HG03442 (cell line): ENCODE measurements around the gene IER3IP1.
"Not testable (repeated sequence)": the region's sequence is repeated elsewhere in the genome, so short reads cannot be mapped to it uniquely, and the experiment has no call there.

Experiments used
- ATAC-seq: cut with Tn5 transposase; IDR thresholded peaks from one replicate; pipeline ENCODE4 v1.9.1; 2021; ENCODE audit warnings: mild to moderate bottlenecking, moderate library complexity; ENCODE audit not compliant: unreplicated experiment

IER3IP1 gene

DNA sequence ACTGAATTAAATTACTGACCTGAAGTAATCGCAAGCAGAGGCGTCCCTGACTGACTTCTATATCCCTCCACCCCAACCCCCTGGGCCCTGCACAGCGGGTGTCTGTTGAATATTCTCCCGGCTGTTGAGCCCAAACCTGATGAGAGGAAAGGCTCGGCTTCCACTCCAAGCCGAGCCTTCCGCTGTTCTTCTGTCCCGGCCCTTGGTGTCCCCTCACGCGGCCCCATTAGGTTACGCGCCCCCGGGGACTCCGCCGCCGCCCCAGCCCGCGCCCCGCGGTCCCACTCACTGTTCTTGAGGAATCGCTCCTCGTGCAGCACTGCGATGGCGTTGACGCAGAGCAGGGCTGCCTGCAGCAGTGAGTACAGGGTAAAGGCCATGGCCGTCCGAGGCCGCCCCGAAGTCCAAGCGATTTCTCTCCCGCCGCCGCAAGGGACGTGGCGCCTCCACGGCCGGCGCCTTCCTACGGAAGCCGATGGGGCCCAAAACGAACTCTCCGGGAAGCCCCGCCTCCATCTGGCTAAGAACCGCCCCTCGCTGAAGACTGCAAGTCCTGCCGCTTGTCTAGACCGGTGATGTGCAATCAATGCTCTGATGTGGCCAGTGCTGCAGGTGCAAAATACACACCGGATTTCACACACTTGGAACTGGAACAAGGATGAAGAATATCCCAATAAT lies at the start of gene IER3IP1:
Gene IER3IP1 (minus strand): TSS at position 467 of the 678 bp plus-strand sequence. CDS start 87 bp downstream, at position 380.
- peak; percentile 78 for ATAC-seq

DNA sequence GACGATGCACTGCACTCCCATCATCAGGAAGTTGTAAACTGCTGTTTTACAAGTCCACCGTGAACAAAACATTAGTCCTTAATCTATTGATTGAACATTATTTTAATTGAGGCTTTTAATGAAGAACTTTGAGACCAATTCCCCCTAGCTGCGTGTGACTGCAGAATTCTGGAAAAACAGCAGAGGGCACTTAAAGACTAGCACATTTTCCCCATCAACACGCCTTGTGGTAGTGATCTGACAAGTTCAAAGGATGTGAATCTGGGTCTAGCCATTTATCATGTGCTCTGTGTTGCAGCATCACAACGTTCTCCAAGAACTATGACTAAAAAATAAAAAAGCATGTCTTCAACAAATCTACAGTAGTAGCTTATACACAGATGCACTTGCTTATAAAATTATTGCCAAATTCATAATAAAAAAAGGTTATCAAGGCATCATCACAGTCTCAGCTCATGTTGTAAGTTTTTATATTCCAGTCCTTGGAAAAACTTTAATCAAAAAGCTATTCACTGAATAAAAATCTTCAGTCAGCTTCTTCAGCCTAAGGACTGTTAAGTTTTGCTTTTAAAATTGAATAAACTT lies 39.5 kb upstream of the IER3IP1 start:
- ATAC-seq, result no peak

DNA sequence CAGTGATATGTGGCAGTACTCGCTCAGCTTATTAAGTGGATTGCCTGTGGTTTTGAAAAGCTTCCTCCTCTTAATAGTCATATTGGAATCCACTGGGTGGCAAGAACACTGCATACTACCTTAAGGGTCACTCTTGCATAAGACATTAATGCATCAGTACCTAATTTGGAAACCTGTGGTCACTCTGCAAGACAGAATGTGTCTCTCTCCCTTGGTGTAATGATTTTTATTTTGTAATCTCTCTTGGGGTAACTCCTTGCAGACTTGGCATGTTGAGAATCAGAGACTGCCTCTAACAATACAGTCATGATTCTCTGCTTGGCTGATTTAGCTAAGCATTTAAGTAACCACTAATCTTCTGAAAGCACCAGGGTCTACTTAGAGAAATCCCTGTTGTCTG lies 33.0 kb upstream of the IER3IP1 start:
- no peak for ATAC-seq

DNA sequence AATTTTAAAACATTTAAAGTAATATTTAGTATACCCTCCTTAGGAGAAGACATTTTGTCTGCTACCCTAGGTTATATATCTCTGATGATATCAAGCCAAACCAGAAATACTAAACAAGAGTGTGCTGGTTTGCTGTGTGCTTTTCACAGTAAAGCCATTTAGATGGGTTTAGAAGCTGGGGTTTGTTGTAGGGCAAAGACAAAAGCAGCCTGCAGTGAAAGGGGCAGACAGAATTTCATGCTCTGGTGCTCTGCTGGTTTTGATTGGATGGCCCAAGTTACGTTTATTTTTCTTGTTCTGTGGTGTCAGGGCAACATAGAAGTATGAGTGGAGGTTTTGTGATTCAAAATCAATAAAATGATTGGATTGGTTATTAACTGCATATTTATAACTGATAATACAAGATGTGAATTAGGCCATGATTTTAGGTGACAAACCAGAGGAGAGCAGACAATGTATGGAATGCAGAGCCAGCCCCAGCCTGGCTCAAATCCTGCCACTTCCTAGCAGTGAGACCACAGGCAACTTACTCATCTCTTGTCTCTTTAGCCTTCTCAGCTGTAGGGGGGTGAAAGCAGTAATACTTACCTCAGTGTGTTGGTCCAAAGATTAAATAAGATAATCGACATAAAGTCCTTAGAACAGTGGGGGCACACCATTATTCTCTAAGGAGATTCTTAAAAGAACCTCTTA lies 30.9 kb upstream of the IER3IP1 start:
- ATAC-seq, result no peak

- no peak for ATAC-seq
Observed at GRCh38 chr18:47204908-47205522, 28.9 kb upstream of the IER3IP1 start.

- no peak for ATAC-seq
Observed at GRCh38 chr18:47203626-47204464, 27.7 kb upstream of the IER3IP1 start.

DNA sequence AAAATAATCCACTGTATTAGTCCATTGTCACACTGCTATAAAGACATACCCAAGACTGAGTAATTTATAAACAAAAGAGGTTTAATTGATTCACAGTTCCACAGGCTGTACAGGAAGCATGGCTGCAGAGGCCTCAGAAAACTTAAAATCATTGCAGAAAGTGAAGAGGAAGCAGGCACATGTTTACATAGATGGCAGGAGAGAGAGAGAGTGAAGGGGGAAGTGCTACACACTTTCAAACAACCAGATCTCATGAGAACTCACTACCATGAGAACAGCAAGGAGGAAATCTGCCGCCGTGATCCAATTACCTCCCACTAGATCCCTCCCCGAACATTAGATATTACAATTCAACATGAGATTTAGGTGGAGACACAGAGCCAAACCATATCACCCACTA lies 19.8 kb upstream of the IER3IP1 start:
- not testable (repeated sequence) for ATAC-seq

- no peak for ATAC-seq
Observed at GRCh38 chr18:47191961-47192360, 15.8 kb upstream of the IER3IP1 start.

- no peak for ATAC-seq
Observed at GRCh38 chr18:47187721-47188120, 11.6 kb upstream of the IER3IP1 start.

DNA sequence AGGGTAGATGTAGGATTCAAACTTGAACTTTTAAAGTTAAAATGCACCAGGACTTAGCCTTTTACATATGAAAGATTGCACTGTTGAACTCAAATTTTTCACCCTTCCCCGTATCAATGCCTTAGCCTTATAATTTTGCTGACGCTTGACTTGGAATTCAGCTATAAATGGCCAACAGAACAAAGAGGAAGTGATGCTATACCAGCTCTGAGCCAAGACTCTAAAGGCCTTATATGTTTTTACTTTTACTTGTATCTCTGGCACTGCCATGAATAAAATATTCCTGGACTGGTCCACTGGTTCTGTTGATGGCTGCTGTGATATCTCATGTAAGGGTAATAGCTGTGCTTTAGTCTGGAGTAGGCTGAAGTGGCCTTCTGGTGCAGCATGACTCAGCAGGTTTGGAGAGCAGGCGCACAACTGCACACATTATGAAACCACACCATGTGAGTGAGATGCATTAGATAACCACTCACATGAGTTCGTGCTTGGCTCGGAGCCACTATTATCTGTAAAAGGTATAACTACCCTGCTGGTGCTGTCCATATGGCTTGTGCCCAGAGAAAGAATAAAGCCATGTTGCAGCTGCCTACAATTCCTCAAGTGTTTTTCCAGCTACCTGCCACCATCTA lies 8.4 kb upstream of the IER3IP1 start:
- ATAC-seq, result no peak

- not testable (repeated sequence) for ATAC-seq
Observed at GRCh38 chr18:47182156-47182555, 6.0 kb upstream of the IER3IP1 start.

DNA sequence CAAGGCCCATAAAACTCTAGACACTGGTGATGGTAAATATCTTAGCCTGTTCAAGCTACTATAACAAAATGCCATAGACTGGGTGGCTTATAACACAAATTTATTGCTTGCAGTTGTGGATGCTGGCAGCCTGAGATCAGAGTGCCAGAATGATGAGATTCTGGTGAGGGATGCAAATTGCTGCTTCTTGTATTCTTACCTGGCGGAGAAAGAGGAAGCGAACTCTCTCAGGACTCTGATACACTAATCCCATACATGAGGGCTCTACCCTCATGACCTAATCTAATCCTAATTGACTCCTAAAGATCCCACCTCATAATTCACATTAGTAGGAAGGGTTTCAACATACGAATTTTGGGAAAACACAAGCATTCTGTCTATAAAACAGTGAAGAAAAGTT lies 4.6 kb upstream of the IER3IP1 start:
- no peak for ATAC-seq

GRCh38 chr18:47179520-47179919 lies 3.4 kb upstream of the IER3IP1 start:
- no peak for ATAC-seq

- ATAC-seq, result no peak
Observed at GRCh38 chr18:47175283-47175897, 774 bp downstream of the IER3IP1 start.

- no peak for ATAC-seq
Observed at GRCh38 chr18:47174545-47175116, 1.5 kb downstream of the IER3IP1 start.

DNA sequence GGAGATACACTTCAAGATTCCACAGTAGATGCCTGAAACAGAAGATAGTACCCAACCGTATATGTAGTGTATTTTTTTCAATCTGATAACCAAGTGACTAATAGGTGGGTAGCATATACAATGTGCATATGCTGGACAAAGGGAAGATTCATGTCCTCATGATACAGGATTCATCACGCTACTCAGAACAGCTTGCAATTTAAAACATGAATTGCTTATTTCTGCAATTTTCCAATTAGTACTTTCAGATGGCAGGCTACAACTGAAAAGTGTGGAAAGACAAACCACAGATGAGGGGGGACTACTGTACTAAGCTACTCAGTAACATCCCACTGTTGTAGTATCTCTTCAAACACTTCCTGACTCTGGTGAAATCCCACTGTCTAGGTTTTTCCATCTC lies 3.7 kb downstream of the IER3IP1 start:
- ATAC-seq, result no peak

- no peak for ATAC-seq
Observed at GRCh38 chr18:47168913-47169312, 7.3 kb downstream of the IER3IP1 start.

- ATAC-seq, result no peak
Observed at GRCh38 chr18:47168509-47168908, 7.7 kb downstream of the IER3IP1 start.

DNA sequence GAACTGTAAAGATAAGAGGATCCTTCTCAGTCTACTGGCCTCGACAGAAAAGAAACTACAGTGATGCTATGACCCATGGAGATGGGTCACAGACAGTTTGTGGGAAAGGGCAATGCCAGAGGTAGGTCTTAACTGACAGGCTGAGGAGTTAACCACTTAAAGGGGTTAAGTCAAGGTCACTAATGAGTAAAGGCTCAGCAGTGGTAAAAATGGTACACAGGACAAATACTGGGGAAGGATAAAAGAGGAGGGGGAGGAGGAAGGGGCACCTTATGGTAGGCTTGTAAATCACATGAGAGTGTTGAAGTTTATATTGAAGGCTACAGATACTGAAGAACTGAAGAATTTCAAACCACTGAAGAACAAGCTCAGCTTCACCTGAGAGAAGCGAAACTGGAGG lies 9.9 kb downstream of the IER3IP1 start:
- no peak for ATAC-seq

DNA sequence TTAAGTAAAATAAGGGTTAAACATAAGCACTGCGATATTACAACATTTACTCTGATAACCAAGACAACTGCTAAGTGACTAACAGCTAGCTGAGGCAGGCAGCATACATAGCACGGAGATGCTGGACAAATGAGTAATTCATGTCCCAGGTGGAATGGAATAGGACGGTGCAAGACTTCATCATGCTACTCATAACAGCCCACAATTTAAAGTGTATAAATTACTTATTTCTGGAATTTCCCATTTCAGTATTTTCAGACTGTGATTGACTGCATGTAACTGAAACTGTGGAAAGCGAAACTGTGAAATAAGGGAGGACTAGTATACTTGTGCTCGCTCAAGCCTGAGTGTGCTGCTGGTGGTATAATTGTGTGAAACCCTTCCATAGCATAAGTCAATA lies 12.9 kb downstream of the IER3IP1 start:
- peak; percentile 76 for ATAC-seq
